ENCODE measurements around the gene EFCAB8.

Gene EFCAB8

DNA sequence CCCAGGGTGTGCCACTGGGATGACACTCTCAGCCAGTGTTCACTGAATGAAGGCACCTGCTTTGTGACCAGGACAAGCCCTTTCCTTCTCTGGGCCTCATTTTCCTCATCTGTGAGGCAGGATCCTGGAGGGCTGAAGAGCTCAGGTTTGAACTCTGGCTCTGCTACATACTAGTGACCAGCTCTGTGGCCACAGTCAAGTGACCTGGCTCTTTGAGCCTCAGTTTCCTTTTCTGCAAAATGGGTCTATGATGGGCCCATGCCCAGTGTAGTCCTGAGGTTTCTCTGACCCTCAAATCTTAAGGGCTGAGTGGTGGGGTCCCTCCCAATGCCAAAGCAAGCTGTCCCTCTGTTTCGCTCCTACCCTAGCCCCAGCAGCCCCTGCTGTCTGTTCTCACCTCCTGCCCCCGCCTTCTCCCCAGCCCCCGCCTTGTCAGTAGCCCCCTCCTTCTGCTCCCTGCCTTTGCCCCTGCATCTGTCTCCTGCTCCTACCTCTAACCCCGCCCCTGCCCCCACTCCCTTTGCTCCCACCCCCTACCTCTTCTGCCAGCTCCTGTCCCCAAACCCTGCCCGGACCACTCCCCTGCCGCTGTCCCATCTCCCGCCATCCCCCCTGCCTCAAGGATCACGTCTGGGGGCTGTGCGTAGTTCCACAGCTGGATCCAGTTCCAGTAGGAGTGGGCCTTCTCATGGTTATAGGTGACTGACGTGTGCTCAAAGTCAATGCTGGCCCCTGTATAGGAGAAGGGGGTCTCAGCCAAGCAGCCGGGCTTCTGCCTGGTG is 128.5 kb downstream of the EFCAB8 start:
- DNase-seq (ENCODE audit: low read depth): no peak

DNA sequence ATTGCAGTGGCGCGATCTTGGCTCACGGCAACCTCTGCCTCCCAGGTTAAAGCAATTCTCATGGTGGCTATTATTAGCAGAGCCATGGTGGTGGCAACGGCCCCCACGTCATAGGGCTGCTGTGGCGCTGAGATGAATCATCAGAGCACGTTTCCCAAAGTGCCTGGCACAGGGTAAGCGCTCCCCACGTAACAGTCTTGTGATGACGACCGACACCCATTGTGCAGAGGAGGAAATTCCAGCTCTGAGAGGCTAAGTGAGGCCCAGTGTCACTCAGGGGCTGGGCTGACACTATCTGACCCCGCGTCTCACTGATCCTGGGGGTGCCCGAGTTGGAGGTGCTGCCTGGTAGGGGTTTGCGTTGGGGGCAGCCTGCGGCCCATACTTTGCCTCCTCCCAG is 129.3 kb downstream of the EFCAB8 start:
- no peak for DNase-seq (ENCODE audit: low read depth)

DNA sequence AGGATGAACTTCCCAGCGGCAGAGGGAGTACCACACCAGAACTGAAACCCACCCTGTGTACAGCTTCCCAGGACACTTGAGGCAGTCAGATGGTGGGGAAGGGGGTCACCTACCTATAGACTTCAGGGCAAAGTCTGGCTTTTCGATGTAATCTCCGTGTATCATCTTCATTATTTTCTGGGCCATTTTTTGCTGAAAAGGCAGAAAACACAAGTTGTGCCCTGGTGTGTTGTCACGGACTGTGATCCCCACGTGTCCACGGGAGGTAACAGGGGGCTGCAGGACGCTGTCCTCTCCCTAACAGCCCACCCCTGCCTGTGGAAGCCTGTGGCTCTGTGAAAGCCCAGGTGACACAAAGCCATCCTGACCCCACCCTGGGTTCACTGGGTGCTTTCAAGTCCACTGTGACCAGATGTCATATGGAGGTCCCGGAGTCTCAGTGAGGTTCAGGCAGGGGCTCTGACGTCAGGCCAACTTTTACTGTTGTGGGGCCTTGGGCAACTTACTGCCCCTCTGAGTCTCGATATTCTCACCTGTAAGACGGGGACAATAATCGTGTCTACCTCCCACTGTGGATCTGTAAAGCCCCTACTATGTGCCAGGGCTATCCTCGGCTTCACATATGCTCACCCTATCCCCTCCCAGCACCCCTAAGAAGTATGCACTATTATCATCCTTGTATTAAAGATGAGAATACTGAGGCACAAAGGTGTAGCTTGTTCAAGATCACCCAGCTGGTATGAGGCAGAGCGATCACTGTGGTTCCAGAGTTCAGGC is 131.0 kb downstream of the EFCAB8 start:
- no peak for DNase-seq (ENCODE audit: low read depth)

DNA sequence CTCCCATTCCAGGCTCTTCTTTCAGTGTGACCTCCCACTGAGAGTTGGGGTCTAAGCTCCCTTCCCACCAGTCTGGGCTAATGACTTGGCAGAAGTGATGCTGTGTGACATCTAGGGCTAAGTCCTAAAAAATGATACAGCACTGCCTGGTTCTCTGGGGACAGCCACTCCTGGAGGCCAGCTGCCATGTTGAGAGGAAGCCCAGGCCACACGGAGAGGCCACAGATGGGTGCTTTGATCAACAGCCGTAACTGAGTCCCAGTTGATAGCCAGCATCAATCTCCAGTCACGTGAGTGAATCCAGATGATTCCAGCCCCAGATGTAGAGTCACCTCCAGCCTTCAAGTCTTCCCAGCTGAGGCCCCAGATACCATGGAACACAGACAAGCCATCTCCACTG is 131.7 kb downstream of the EFCAB8 start:
- DNase-seq (ENCODE audit: low read depth): no peak

DNA sequence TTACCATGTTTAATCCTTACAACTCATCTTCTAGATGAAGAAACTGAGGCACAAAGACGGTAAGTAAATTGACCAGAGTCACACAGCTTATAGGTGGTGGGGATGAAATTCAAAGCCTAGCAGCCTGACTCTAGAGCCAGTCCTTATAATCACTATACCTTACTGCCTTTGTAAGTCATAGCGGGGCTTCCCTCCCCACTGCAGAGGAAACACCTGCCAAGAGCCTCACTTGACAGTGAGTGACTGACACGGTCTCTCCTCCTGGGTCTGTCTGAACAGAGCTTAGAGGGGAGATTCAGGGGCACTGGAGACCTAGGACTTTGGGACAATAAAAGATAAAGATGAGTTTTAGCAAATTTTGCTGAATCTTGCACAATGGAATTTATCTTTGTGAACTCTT is 132.7 kb downstream of the EFCAB8 start:
- DNase-seq (ENCODE audit: low read depth): no peak

DNA sequence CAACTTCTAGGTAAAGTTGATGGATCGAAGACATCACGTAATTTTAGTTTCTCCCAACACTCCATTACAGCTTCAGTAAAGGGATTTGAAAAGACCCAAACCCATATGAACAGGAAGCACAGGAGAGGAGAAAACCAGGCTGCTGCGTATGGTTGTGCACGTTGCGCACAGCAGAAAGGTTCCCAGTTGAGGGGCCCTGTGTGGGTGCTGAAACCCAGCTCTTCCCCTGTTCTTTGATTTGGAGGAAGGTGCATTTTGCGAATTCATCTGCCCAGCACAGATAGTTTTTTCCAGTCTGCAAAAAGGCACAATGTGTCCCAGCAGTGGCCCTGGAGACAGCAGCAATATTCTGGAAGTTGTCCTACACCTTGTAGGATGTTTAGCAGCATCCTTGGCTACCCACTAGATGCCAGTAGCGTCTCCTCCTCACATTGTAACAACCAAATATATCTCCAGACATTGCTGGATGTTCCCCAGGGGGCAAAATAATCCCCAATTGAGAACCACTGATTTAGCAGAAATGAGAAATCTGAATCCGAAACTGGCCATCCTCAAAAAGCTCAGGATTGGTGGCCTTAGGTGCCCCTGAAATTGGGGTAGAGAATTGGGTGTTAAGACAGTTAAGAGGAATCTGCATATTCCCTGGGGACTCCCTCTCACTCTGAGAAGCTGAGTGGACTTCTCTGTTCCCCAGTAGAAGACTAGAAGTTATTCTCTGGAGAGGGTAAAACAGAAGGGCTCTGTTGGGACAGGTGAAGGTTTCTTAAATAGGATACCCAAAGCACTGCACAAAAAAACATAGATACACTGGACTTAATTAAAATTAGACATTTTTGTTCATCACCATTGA is 133.3 kb downstream of the EFCAB8 start:
- no peak for DNase-seq (ENCODE audit: low read depth)

DNA sequence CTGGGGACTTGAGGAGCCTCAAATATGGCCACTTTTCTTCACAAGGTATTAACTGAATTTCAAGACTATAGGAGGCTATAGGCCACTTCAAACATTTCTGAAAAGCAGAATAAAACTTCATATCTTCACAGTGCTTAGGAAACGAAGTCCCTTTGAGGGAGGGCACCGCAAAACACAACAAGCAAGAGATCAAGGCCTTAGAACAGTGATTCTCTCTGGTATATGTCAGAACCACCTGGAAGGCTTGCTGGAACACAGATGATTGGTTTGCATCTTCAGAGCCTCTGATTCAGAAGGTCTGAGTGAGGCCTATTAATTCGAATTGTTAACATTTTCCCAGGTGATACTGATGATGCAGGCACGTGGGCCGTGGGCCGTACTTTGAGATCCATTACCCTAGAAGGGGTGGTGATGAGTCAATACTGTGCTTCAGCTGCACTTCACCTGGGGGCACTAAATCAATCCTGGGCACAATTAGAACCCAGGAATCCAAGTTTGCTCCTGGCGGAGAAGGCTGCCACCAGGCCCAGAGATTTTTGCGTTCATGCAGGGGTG is 134.8 kb downstream of the EFCAB8 start:
- no peak for DNase-seq (ENCODE audit: low read depth)

DNA sequence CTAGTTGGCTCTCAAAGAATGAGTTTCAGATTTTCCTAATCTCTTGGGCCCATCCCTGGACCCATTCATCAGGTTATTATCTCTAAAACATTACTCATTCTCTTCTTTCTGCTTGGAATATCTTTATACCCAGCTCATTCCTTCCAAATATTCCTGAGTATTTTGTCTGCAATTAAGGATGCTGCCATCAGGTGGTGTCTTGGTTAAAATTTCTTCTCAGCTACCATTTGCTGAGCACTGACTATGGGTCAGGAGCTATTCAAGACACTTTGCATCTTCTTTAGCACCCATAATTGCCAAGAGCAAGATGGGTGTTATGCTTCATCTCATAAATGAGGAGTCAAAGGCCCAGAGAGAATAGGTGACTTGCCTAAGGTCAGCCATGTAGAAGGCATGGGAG is 137.1 kb downstream of the EFCAB8 start:
- DNase-seq (ENCODE audit: low read depth): no peak

DNA sequence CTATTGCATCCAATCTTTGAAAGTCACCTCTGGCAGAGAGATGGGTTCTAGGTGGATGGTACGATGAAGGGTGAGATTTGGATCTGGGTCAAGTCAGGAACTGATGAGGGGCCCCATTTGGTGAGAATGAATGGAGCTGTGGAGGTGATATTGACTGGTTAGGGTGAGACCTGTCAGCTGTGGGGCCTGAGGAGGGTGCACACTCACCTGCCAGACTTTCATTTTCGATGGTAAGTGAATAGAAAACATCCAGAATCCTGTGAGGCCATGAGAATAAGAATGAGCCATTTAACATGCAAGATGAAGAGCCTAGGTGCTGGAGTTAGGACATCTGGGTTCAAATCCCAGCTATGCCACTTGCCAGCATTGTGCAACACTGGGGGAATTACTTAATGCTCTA is 138.7 kb downstream of the EFCAB8 start:
- DNase-seq (ENCODE audit: low read depth): no peak

DNA sequence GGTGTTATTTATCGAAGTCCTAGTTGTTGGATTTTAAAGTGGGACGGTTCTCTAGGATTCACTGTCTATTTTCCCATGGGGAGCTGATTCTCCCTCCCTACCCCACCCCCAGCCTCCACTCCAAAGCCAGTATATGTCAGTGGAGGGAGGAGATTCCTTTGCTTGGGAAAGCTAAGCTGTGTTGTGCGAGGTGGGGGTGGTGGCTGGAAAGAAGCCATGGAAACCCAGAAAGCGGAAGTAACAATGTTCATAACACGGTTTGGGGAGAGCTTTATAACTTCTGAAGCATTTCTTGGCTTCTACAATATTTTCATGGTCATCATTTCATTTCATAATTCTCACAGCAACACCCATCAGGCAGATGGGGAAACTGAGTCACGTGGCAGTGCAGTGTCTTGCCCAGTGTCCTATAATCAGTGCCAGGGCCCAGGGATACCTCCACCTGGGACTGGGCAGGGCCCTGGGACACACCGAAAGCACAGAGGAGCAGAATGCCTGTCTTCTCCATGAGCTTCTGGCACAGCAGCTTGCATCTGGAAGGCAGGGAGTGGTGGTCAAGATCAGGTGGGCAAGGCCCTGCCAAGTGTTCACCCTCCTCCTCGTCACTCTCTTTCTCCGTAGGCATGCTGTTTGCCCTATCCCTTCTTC is 141.0 kb downstream of the EFCAB8 start:
- no peak for DNase-seq (ENCODE audit: low read depth)

DNA sequence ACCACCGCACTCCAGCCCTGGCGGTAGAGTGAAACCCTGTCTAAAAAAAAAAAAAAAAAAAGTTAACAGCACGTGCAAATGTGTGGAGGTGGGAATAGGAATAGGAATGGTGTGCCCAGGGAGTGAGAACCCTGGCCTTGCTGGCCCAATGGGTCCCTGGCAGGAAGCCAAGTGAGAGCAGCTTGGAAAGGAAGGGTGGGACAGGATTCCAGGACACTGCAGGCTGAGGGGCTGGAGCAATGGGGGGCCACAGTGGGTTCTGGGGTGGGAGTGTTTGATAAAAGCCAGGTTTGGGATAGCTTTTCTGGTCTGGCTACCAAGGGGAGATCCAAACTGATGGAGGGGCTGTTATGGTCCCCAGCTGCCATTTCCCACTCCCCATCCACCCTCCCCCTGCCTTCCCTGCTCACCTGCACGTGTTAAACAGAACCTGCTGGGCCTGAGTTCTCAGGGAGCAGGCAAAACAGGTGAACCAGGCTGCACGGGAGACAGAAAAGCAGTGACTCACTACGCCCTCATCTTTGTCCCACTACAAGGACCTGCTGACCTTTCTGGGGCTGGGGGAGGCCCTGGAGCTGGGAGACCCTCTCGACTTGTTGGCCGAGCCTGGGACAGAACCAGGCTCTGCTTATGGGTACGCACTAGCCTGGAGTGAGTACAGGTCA is 142.2 kb downstream of the EFCAB8 start:
- no peak for DNase-seq (ENCODE audit: low read depth)

DNA sequence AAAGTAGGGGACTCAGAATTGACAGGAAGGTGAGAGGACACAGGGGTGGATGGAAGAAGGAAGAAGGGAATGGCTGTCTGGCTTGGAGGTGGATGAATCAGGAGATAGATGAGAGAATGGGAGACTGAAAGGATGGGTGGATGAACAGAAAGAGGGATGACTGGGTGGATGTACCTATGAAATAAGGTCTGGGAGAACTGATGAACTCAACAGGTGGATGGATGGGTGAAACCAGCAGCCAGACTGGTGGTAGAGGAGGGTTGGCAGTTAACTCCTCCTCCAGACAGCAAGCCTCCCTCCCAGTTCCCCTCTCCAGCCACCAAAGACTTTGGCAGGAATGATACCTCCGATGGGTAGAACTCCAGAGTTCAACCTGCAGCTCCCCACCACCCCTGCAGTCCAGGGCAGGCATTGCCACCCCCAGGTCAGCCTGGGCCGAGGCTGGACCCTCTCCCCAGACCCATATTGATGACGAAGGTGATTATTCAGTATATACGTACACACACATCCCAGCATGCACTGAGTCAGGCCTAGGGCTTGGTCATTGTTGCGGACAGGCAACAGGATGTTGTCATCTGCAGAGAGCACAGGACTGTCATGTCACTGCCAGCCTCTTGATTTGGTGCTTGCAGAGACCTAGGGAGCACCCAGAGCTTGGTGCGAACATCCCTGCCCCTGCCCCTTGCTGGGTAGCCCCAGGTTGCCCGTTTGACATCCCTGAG is 143.5 kb downstream of the EFCAB8 start:
- DNase-seq (ENCODE audit: low read depth): no peak

DNA sequence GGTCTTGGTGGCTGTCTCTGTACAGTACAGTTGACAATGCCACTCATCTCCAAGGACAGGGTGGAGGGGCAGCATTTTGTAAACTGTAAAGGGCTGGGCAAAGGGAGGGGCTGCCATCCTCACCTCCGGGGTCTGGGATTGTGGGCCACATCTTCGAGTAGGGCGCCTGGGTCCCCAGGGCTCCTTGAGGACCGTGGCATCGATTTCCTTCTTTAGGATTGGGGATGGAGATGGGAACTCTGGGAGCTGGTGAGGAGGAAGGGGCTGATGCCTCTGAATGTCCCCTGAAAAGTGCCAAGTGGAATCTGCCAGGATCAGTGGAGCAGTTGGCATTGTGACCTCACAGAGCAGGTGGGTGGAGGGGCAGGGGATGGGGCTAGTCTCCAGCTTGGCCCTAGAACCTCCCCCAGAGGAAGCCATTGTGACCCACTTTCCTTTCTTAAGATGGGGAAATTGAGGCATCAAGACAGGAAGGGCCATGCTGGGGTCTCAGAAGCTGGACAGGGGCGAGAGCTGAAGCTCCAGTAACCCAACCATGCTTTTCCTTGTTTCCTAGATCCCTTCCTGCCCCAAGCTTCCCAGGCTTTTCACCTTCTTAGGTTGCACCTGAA is 145.5 kb downstream of the EFCAB8 start, which contains the start of gene SUN5:
Gene SUN5, minus strand, starts transcription at position 293 of the 611 bp plus-strand sequence. Its CDS starts 93 bp downstream, at position 200.
- DNase-seq (ENCODE audit: low read depth): no peak

DNA sequence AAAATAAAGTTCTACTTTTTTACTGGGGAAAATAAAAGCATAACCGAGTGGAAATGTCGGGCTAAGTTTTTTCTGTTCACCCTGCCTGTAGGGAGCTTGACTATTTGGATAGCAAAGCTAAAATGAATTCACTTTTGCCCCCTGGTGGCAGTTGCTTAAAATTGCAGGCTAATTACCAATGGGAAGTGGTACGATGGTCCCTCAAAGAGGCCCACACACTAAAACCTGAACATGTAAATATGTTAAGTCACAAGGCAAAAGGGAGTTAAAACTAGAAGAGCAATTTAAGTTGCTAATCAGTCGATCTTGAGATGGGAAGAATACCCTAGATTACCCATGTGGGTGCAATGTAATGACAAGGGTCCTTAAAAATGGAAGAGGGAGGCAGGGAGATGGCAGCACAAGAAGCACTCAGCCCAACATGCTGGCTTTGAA is 146.4 kb downstream of the EFCAB8 start:
- peak; percentile 4 for DNase-seq (ENCODE audit: low read depth)

DNA sequence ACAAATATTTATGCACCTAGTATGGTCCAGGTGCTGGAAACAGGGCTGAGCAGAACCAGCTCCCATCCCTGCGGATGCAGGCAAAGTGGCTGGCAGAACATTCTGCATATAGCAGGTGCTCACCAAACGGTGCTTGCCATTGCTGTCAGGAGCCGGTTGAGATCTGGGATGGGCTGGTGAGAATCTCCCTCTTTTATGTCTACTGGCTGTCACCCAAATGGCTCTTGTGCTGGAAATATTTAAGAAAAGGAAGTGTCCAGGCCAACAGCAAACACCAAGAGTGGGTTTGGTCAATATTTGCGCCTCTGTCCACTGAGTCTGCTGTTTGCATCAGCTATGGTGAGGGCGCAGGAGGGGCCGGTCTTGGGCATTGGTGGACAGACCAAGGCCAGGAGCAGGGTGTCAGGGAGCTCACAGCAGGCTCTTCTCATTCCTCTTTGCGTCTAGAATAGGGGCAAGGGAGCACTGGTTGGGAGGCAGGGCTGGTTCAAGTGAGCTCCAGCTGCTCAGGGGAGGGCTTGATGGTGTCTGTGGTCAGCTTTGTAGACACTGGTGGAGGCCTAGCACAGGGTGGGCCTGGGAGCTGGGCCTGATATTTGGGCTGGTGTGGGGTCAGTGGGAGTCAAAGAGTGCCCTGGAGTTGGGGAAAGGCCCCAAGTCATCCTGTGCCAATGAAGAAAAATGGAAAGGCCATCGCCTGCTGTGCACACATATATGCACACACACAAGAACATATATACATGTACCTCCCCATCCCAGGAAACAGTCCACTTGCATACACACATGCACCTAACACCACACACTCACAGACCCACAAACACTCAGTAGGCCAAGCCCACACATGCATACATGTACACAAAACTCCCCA is 147.4 kb downstream of the EFCAB8 start:
- DNase-seq (ENCODE audit: low read depth): no peak

DNA sequence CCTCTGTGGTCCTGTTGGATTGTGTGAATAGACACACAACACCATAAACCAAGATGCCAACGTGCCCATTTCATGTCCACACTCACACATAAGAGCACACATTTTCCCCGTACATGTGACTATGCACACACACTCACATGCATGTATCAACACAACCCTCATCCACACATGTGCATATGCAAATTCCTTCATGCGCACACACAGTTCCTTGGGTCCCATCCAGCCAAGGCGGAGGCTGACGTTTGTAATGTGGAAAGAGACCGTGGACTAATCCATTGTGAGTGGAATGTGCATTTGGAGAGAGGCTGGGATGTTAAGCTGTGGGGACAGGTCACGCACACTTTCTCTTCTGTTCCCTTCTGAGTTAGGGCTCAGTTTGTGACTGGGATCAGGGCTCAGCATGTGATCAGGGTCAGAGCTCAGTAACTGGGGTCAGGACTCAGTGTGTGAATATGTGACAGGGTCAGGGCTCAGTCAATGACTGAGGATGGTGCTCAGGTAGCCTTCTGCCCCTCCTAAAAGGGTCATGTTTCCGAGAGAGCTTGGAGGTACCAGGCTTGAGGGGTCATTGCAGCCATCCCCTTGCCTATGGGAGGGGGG is 148.2 kb downstream of the EFCAB8 start:
- no peak for DNase-seq (ENCODE audit: low read depth)

DNA sequence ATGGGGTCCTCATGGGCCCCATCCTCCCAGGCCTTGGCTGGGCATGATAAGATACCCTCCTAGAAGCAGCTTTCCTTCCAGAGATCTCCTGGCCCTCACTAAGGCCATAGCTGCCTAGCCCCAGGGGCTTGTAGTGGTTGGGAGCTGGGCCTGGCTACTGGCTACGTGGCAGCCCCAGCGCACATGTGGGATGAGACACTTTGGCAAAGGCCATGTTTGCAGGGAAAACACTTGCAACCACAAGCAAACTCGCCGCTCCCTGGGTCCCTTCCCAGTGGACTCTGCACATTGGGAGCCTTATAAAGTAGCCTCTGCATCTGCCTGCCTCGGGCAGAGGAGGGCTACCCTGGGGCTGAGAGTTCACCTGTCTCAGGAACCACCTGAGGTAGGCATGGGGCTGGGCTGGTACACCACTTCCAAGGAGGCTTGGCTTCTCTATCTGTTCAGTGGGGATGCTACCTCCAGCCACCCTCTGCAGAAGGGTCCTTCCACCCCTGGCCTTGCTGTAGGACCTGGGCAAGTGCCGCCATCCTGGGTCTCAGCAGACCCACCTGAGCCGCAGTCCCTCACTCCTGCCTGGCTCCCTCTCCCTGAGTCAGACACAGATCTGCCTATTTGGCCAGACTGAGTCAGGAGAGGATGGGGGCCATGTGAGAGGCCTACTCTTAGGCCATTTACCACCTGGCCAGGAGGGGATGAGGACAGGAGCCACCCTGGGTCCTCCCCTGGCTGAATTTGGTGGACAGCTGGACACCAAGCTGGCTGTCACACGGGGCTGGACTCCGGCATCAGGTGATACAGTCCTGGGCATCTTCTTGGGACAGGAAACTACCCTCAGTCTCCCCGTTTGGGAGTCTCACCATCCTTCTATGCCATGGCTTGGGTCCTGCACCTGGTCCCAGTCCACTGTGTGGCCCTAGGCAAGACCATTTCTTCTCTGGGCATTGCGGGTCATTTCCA is 148.9 kb downstream of the EFCAB8 start, which contains the start of gene BPIFB2:
Gene BPIFB2, plus strand, starts transcription at position 329 of the 960 bp plus-strand sequence. CDS start 871 bp downstream, outside the sequence.
- no peak for DNase-seq (ENCODE audit: low read depth)
